H1 (cell line): Measurements from ENCODE around the gene PRSS2. TPM values are rescaled to one million over a fixed set of nuclear protein-coding genes. Genes with fewer than 3 reads are reported as not detected.

Source experiments
- CTCF ChIA-PET: fragments of 300-600 bp; sonication (Branson Sonifier 250); formaldehyde crosslinking; loops from one replicate; lab custom pipeline; 2021; ENCODE audit not compliant: partially characterized antibody; lab: Charles Lee
- POLR2A ChIA-PET: fragments of 300-600 bp; sonication (Branson Sonifier 250); formaldehyde crosslinking; loops from one replicate; lab custom pipeline; 2021; ENCODE audit warnings: inconsistent platforms; ENCODE audit not compliant: partially characterized antibody; lab: Charles Lee
- DNase-seq, 2 experiments: peaks; one replicate each; pipeline versions ENCODE4 v3.0.0 to v3.0.0-alpha.2; 2010 to 2022; ENCODE audit warnings: low spot score in 2 of 2, low read depth in 1 of 2, mixed read lengths in 1 of 2
- FAIRE-seq: peaks from 2 replicates; lab custom pipeline; 2011; peaks lifted over from hg19 to GRCh38; lab: Jason Lieb, UNC
- H2AFZ ChIP-seq: 2 replicates; pipeline ENCODE4 v1.8.1; 2012; ENCODE audit warnings: low read length, inconsistent platforms
- H2AK5ac ChIP-seq: 2 replicates; pipeline ENCODE4 v1.6.1; 2013; ENCODE audit warnings: low read depth, low read length
- H2BK120ac ChIP-seq: replicated peaks from 2 replicates; pipeline ENCODE3; 2013; ENCODE audit warnings: low read depth, low read length, inconsistent platforms
- H2BK12ac ChIP-seq: 2 replicates; pipeline ENCODE4 v1.6.1; 2013; ENCODE audit warnings: low read depth, low read length
- H2BK15ac ChIP-seq: 2 replicates; pipeline ENCODE4 v1.6.1; 2013; ENCODE audit warnings: low read length
- H2BK20ac ChIP-seq: 2 replicates; pipeline ENCODE4 v1.6.1; 2013; ENCODE audit warnings: low read length
- H2BK5ac ChIP-seq: 2 replicates; pipeline ENCODE4 v1.6.1; 2013; ENCODE audit warnings: low read depth, low read length
- H3K14ac ChIP-seq: 2 replicates; pipeline ENCODE4 v1.6.1; 2013; ENCODE audit warnings: inconsistent platforms; ENCODE audit not compliant: insufficient read length
- H3K18ac ChIP-seq: 2 replicates; pipeline ENCODE4 v1.6.1; 2013; ENCODE audit warnings: low read length; ENCODE audit errors: extremely low read depth
- H3K23ac ChIP-seq: 2 replicates; pipeline ENCODE4 v1.6.1; 2013; ENCODE audit warnings: inconsistent platforms; ENCODE audit not compliant: insufficient read length
- H3K23me2 ChIP-seq: 2 replicates; pipeline ENCODE4 v1.6.1; 2013; ENCODE audit warnings: low read depth, low read length
- H3K27ac ChIP-seq: 2 replicates; pipeline ENCODE4 v1.6.1; 2011; ENCODE audit warnings: low read depth, low read length, inconsistent platforms
- H3K27me3 ChIP-seq, 4 experiments: replicated peaks in 1 of 4; 1 replicate in 1 of 4; 2 replicates in 3 of 4; pipeline versions ENCODE4 v1.6.1 to v1.8.1; 2011 to 2013; ENCODE audit warnings: low read length in 3 of 4, mild to moderate bottlenecking in 3 of 4, inconsistent platforms in 2 of 4, mixed read lengths in 2 of 4, moderate library complexity in 1 of 4; ENCODE audit not compliant: control insufficient read depth in 3 of 4, insufficient read depth in 3 of 4; ENCODE audit errors: extremely low read depth in 1 of 4
- H3K36me3 ChIP-seq, 4 experiments: 2 replicates each; pipeline versions ENCODE4 v1.6.1 to v1.8.1; 2011 to 2013; ENCODE audit warnings: mild to moderate bottlenecking in 4 of 4, low read length in 3 of 4, moderate library complexity in 2 of 4, control low read depth in 1 of 4, inconsistent platforms in 1 of 4; ENCODE audit not compliant: insufficient read depth in 4 of 4, control insufficient read depth in 2 of 4
- H3K4ac ChIP-seq: replicated peaks from 2 replicates; pipeline ENCODE3; 2013; ENCODE audit warnings: low read length, low read depth, mixed read lengths, inconsistent platforms; ENCODE audit not compliant: insufficient read length
- H3K4me1 ChIP-seq, 4 experiments: replicated peaks in 1 of 4; 1 replicate in 1 of 4; 2 replicates in 3 of 4; pipeline versions ENCODE4 v1.6.1 to v1.8.1; 2011 to 2013; ENCODE audit warnings: low read length in 3 of 4, inconsistent platforms in 2 of 4, mixed read lengths in 1 of 4; ENCODE audit not compliant: insufficient read depth in 4 of 4, control insufficient read depth in 3 of 4
- H3K4me2 ChIP-seq, 2 experiments: 2 replicates each; pipeline versions ENCODE4 v1.6.1 to v1.8.1; 2011 to 2013; ENCODE audit warnings: low read depth in 2 of 2, low read length in 2 of 2, control low read depth in 1 of 2, inconsistent platforms in 1 of 2, mild to moderate bottlenecking in 1 of 2; ENCODE audit not compliant: insufficient read depth in 1 of 2
- H3K4me3 ChIP-seq, 4 experiments: fragments of 200-600, 300-600 bp in 1 of 4; sonication (generic), shearing (Covaris generic), sonication (Bioruptor Twin) in 1 of 4; 2 replicates each; pipeline versions ENCODE4 v1.5.1 to v1.8.1; 2011 to 2016; ENCODE audit warnings: low read length in 4 of 4, low read depth in 3 of 4, control low read depth in 2 of 4, inconsistent platforms in 2 of 4, mild to moderate bottlenecking in 2 of 4, mixed read lengths in 1 of 4, moderate library complexity in 1 of 4; ENCODE audit not compliant: insufficient read depth in 2 of 4; ENCODE audit errors: extremely low read depth in 1 of 4
- H3K56ac ChIP-seq: replicated peaks from 2 replicates; pipeline ENCODE3; 2013; ENCODE audit warnings: low read depth, mild to moderate bottlenecking, mixed read lengths, low read length, inconsistent platforms; ENCODE audit not compliant: insufficient read length
- H3K79me1 ChIP-seq: 2 replicates; pipeline ENCODE4 v1.6.1; 2013; ENCODE audit warnings: low read depth, low read length, control low read depth
- H3K79me2 ChIP-seq, 2 experiments: 2 replicates each; pipeline versions ENCODE4 v1.6.1 to v1.8.1; 2012 to 2013; ENCODE audit warnings: low read length in 2 of 2, mild to moderate bottlenecking in 2 of 2, inconsistent platforms in 1 of 2; ENCODE audit not compliant: insufficient read depth in 2 of 2, control insufficient read depth in 1 of 2
- H3K9ac ChIP-seq, 4 experiments: replicated peaks in 1 of 4; 1 replicate in 1 of 4; 2 replicates in 3 of 4; pipeline versions ENCODE4 v1.6.1 to v1.8.1; 2011 to 2013; ENCODE audit warnings: low read depth in 3 of 4, low read length in 3 of 4, control low read depth in 2 of 4, mild to moderate bottlenecking in 2 of 4, moderate library complexity in 2 of 4, inconsistent platforms in 1 of 4; ENCODE audit errors: extremely low read depth in 1 of 4
- H3K9me3 ChIP-seq, 2 experiments: 2 replicates each; pipeline versions ENCODE4 v1.6.1 to v1.8.1; 2012 to 2013; ENCODE audit warnings: mild to moderate bottlenecking in 2 of 2, moderate library complexity in 2 of 2, control low read depth in 1 of 2, inconsistent platforms in 1 of 2, low read depth in 1 of 2, low read length in 1 of 2, mixed read lengths in 1 of 2; ENCODE audit not compliant: insufficient read depth in 2 of 2
- H4K20me1 ChIP-seq, 2 experiments: replicated peaks in 1 of 2; 2 replicates each; pipeline versions ENCODE3 to v1.8.1; 2011 to 2013; ENCODE audit warnings: inconsistent platforms in 2 of 2, low read length in 2 of 2, mild to moderate bottlenecking in 1 of 2; ENCODE audit not compliant: insufficient read depth in 2 of 2, control insufficient read depth in 1 of 2
- H4K5ac ChIP-seq: 2 replicates; pipeline ENCODE4 v1.6.1; 2013; ENCODE audit warnings: low read length, low read depth, mixed read lengths, inconsistent platforms; ENCODE audit not compliant: insufficient read length
- H4K8ac ChIP-seq: 2 replicates; pipeline ENCODE4 v1.8.0; 2013; ENCODE audit warnings: mild to moderate bottlenecking, moderate library complexity, low read length, inconsistent platforms; ENCODE audit not compliant: insufficient read depth; ENCODE audit errors: extremely low read depth
- H4K91ac ChIP-seq: replicated peaks from 2 replicates; pipeline ENCODE3; 2013; ENCODE audit warnings: low read length, mixed read lengths, inconsistent platforms; ENCODE audit not compliant: insufficient read length
- EP300 ChIP-seq, 2 experiments: IDR thresholded peaks; 1 replicate in 1 of 2; 2 replicates in 1 of 2; pipeline ENCODE4 v1.6.1; 2011 to 2012; ENCODE audit warnings: low read depth in 2 of 2, low read length in 2 of 2, mild to moderate bottlenecking in 2 of 2, borderline replicate concordance in 1 of 2, inconsistent platforms in 1 of 2, moderate library complexity in 1 of 2
- JUN ChIP-seq: IDR thresholded peaks from 2 replicates; pipeline ENCODE4 v1.6.1; 2011; ENCODE audit warnings: low read depth, mild to moderate bottlenecking, improper control_type of control experiment, low read length
- PHF8 ChIP-seq: fragments of 200-600 bp; sonication (generic); conservative IDR thresholded peaks from 2 replicates; pipeline ENCODE4 v1.7.1; 2012; ENCODE audit warnings: low read depth, mild to moderate bottlenecking, inconsistent platforms, low read length, moderate library complexity
- RBBP5 ChIP-seq: IDR thresholded peaks from 2 replicates; pipeline ENCODE4 v1.7.1; 2012; ENCODE audit warnings: low read depth, mild to moderate bottlenecking, inconsistent platforms, low read length, moderate library complexity, borderline replicate concordance
- WGBS, 2 experiments: shearing (Covaris generic) in 1 of 2; methylation state at CpG; one replicate each; pipeline versions ENCODE4 v1.1.6 to v1.1.7; 2013 to 2015; ENCODE audit warnings: low lambda C conversion rate in 2 of 2, mixed read lengths in 2 of 2, inconsistent platforms in 1 of 2, low coverage in 1 of 2, missing lambda C conversion rate in 1 of 2; ENCODE audit not compliant: insufficient replicate concordance in 2 of 2, insufficient coverage in 1 of 2, insufficient read length in 1 of 2; ENCODE audit errors: extremely low coverage in 1 of 2, missing lambda C conversion rate in 1 of 2; 5-methylcytosine and 5-hydroxymethylcytosine counted together
- polyA plus RNA-seq, 7 experiments: library from polyadenylated mRNA; depleted of rRNA in 3 of 7; stranded (reverse) in 5 of 7; unstranded in 2 of 7; fragments of >200 nt in 5 of 7; fragments of 200-250 nt in 2 of 7; gene quantifications; 1 replicate in 5 of 7; 2 replicates in 1 of 7; 4 replicates in 1 of 7; pipeline versions ENCODE4 v1.2.1 to v1.2.3, GENCODE V29; 2011 to 2013; ENCODE audit warnings: missing spikeins in 2 of 7, mixed read lengths in 2 of 7
- total RNA-seq: library from RNA; stranded (reverse); fragmentation: NEBNext Ultra II Directional; extraction: Animal tissue kit (Norgen Biotek cat#: 25700); gene quantifications from 2 replicates; pipeline ENCODE4 v1.2.1, GENCODE V29; 2021
- TF ChIP-seq, protein P1 (sequence below): IDR thresholded peaks from 2 replicates; pipeline ENCODE4 v1.6.1; 2011; ENCODE audit warnings: low read length, improper control_type of control experiment

The PRSS2 gene
- total and polyA plus RNA-seq, 2 of the 8 experiments (the other 6 are each of a cell fraction or from before 2014, with no cell fraction given), result not detected

DNA sequence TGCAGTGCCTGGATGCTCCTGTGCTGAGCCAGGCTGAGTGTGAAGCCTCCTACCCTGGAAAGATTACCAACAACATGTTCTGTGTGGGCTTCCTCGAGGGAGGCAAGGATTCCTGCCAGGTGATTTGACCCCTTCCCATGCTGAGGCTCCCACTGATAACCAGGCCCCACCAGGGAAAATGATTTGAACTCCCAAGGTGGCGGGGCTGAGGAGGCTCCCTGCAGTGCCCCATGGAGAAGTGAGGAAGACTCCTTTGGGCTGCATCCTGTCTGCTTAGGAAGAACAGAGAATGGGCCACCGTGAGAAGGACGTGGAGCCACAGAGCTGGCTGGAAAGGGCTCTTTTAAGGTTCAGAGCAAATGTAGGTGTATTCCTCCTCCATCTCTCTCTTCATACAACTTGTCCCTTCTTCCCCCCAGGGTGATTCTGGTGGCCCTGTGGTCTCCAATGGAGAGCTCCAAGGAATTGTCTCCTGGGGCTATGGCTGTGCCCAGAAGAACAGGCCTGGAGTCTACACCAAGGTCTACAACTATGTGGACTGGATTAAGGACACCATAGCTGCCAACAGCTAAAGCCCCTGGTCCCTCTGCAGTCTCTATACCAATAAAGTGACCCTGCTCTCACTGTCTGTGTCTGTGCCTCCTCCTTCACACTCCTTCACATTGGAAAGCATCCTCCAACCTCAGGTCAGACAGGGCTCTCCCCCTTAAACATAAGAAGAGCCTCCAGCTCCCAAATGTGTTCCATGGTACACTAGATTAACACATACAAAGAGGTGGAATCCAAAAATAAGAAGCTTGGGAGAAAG, 3.4 kb downstream of the PRSS2 start:
- CTCF ChIA-PET, result interaction anchor here (0.7 to 9.3 kb wide), 12 partner anchors 8 to 142 kb away, joined by 3 to 73 read pairs (median 4); no protein-coding TSS in a partner anchor
- no peak overlapping the region for H2AK5ac ChIP-seq
- TF ChIP-seq RBBP5, result no peak
- no peak for TF ChIP-seq EP300 (IDR thresholded peaks at IDR 0.05; ENCODE audit: borderline replicate concordance in 1 of 2, low read depth in 2 of 2, low read length in 2 of 2)
- TF ChIP-seq PHF8, result no peak
- no peak for TF ChIP-seq JUN
- TF ChIP-seq, protein P1, sequence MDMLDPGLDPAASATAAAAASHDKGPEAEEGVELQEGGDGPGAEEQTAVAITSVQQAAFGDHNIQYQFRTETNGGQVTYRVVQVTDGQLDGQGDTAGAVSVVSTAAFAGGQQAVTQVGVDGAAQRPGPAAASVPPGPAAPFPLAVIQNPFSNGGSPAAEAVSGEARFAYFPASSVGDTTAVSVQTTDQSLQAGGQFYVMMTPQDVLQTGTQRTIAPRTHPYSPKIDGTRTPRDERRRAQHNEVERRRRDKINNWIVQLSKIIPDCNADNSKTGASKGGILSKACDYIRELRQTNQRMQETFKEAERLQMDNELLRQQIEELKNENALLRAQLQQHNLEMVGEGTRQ, result no peak
- TF ChIP-seq, all 59 proteins: peak for 0
- Histone ChIP-seq H3K4me1 (no peaks in the 10 kb centered on the region), H4K5ac (no peak overlapping the region), H2BK15ac (no peak overlapping the region), H4K20me1 (no peaks in the 10 kb centered on the region), H2BK5ac (no peak overlapping the region), H2BK12ac (no peak overlapping the region), H3K56ac (no peak overlapping the region), H3K4ac (no peak overlapping the region), H4K91ac (no peak overlapping the region), H3K9me3 (no peaks in the 10 kb centered on the region), H4K8ac (no peak overlapping the region), H3K23ac (no peak overlapping the region), H3K14ac (no peak overlapping the region), H3K36me3 (no peaks in the 10 kb centered on the region), H2BK120ac (no peak overlapping the region), H2BK20ac (no peak overlapping the region), H3K23me2 (no peaks in the 10 kb centered on the region), H3K27ac (no peak overlapping the region), H3K79me1 (no peaks in the 10 kb centered on the region), H3K9ac (no peak overlapping the region), H3K4me2 (no peak overlapping the region), H3K18ac (no peak overlapping the region), H3K79me2 (no peaks in the 10 kb centered on the region), H3K4me3 (no peak overlapping the region), H2AFZ (no peak overlapping the region), H3K27me3 (no peaks in the 10 kb centered on the region)
- POLR2A ChIA-PET, result no interaction called here
- FAIRE-seq (no peak), DNase-seq (no peak)
- WGBS, 2 experiments, result 68% methylated on average over 4 of the region's 4 CpGs; no CpG with 5 or more reads in 1 of the 2 experiments
